Type B pancreatic cell (in vitro differentiated cells): ENCODE measurements around the gene PPP1R12A. TPM values are rescaled to one million over a fixed set of nuclear protein-coding genes. Genes with fewer than 3 reads are reported as not detected.

ENCODE experiments used
- DNase-seq: peaks from one replicate; pipeline ENCODE4 v3.0.0; 2021; ENCODE audit warnings: mixed read lengths; ENCODE audit not compliant: unreplicated experiment; ENCODE audit errors: extremely low spot score
- H3K27ac Mint-ChIP-seq: 2 replicates; pipeline ENCODE4 v1.8.0; 2021; ENCODE audit warnings: mild to moderate bottlenecking, mixed read lengths
- H3K27me3 Mint-ChIP-seq: 2 replicates; pipeline ENCODE4 v1.8.0; 2021; ENCODE audit warnings: mixed read lengths
- H3K36me3 Mint-ChIP-seq: 2 replicates; pipeline ENCODE4 v1.8.0; 2021; ENCODE audit warnings: mixed read lengths
- H3K4me1 Mint-ChIP-seq: one replicate; pipeline ENCODE4 v1.8.0; 2021; ENCODE audit warnings: mixed read lengths; ENCODE audit not compliant: unreplicated experiment
- H3K4me3 Mint-ChIP-seq: 2 replicates; pipeline ENCODE4 v1.8.0; 2021; ENCODE audit warnings: mild to moderate bottlenecking, mixed read lengths
- H3K9me3 Mint-ChIP-seq: 2 replicates; pipeline ENCODE4 v1.8.0; 2021; ENCODE audit warnings: mixed read lengths
- total RNA-seq: library from RNA; stranded (reverse); gene quantifications from 2 replicates; pipeline ENCODE4 v1.2.1, GENCODE V29; 2021; ENCODE audit warnings: low replicate concordance
- TF ChIP-seq, protein P1 (sequence below): fragments of 200-600 bp; sonication (generic); conservative IDR thresholded peaks from 2 replicates; pipeline ENCODE4 v1.5.0; 2021; ENCODE audit warnings: antibody characterized with exemption, mild to moderate bottlenecking

PPP1R12A gene
- total RNA-seq, 1 donor from 2014 or later = 78.2 TPM

DNA sequence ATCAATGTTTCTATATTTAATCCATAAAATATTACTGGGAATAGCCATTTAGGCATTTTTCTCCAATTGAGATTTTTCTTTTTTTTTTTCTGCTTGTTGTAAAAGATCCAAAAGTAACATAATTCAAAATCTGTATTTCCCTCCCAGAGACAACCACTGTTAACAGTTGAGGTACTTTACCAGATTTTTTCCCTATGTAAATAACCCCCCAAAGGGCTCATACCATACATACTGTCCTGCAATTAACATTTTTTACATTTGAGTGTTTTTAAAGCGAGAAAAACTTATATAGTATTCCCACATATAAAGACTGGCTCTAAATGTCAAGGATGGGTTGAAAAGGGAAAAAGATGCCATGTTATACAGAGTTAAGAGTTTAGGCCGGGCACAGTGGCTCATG lies 18.1 kb downstream of the PPP1R12A start:
- peaks cover 20% of the 10 kb centered on the region for H3K4me1 Mint-ChIP-seq
- H3K4me3 Mint-ChIP-seq = no peak overlapping the region
- no peak for DNase-seq
- peaks cover 9% of the 10 kb centered on the region for H3K36me3 Mint-ChIP-seq
- H3K27me3 Mint-ChIP-seq = no peaks in the 10 kb centered on the region
- no peak overlapping the region for H3K27ac Mint-ChIP-seq
- TF ChIP-seq, protein P1, sequence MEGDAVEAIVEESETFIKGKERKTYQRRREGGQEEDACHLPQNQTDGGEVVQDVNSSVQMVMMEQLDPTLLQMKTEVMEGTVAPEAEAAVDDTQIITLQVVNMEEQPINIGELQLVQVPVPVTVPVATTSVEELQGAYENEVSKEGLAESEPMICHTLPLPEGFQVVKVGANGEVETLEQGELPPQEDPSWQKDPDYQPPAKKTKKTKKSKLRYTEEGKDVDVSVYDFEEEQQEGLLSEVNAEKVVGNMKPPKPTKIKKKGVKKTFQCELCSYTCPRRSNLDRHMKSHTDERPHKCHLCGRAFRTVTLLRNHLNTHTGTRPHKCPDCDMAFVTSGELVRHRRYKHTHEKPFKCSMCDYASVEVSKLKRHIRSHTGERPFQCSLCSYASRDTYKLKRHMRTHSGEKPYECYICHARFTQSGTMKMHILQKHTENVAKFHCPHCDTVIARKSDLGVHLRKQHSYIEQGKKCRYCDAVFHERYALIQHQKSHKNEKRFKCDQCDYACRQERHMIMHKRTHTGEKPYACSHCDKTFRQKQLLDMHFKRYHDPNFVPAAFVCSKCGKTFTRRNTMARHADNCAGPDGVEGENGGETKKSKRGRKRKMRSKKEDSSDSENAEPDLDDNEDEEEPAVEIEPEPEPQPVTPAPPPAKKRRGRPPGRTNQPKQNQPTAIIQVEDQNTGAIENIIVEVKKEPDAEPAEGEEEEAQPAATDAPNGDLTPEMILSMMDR = no peak
- H3K9me3 Mint-ChIP-seq = no peaks in the 10 kb centered on the region

GRCh38 chr12:79911889-79912656 lies 22.8 kb downstream of the PPP1R12A start:
- H3K9me3 Mint-ChIP-seq = no peaks in the 10 kb centered on the region
- H3K4me1 Mint-ChIP-seq = peaks cover 23% of the 10 kb centered on the region
- H3K36me3 Mint-ChIP-seq = peaks cover 6% of the 10 kb centered on the region
- H3K27ac Mint-ChIP-seq = no peak overlapping the region
- H3K27me3 Mint-ChIP-seq = no peaks in the 10 kb centered on the region
- no peak overlapping the region for H3K4me3 Mint-ChIP-seq
- DNase-seq = no peak
- TF ChIP-seq, protein P1 = no peak

DNA sequence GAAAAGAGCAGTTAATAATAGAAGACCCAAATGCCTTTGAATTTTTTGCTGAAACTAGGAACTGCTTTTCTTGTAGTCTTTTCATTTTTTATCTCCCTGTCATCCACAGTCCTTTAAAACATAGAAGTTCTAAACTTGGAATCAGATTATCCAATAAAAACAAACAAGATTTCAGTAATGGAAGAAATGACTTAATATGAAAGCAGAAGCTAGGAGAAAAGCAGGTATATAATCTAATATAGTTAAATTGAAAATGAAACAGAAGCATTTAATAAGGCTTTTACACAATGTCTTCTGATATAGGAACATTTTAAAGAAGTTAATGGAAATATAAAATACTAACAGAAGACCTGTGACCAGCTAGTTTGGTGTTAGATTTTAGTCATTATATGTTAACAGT lies 26.5 kb downstream of the PPP1R12A start:
- Mint-ChIP-seq H3K4me3 (no peak overlapping the region), H3K27ac (no peak overlapping the region), H3K9me3 (no peaks in the 10 kb centered on the region), H3K4me1 (peaks cover 19% of the 10 kb centered on the region), H3K36me3 (peaks cover 2% of the 10 kb centered on the region), H3K27me3 (no peaks in the 10 kb centered on the region)
- TF ChIP-seq, protein P1 = no peak
- DNase-seq = no peak

DNA sequence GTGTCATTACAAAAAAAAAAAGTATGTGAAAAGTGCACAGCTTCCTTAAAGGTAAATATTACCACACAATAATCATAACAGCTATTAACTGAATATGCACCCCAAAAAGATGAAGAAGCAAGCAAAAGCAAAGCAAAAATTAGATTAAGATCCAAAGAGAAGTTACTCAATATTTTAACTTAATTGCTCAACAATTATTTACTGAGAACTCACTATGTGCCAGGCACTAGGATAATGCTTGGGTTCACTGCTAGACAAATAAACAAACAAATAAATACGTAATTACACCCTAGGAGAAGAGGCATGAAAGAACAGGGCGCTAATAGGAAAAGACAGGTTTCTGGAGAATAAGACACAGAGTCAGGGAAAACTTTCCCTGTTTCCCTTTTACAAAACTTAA lies 33.4 kb downstream of the PPP1R12A start:
- H3K9me3 Mint-ChIP-seq = no peaks in the 10 kb centered on the region
- TF ChIP-seq, protein P1 = no peak
- H3K36me3 Mint-ChIP-seq = peaks cover 8% of the 10 kb centered on the region
- peaks cover 16% of the 10 kb centered on the region for H3K4me1 Mint-ChIP-seq
- H3K27ac Mint-ChIP-seq = no peak overlapping the region
- DNase-seq = no peak
- H3K27me3 Mint-ChIP-seq = no peaks in the 10 kb centered on the region
- no peak overlapping the region for H3K4me3 Mint-ChIP-seq

GRCh38 chr12:79900951-79901350 lies 33.9 kb downstream of the PPP1R12A start:
- H3K4me3 Mint-ChIP-seq = no peak overlapping the region
- DNase-seq = no peak
- no peaks in the 10 kb centered on the region for H3K9me3 Mint-ChIP-seq
- H3K36me3 Mint-ChIP-seq = peaks cover 8% of the 10 kb centered on the region
- H3K27me3 Mint-ChIP-seq = no peaks in the 10 kb centered on the region
- peaks cover 16% of the 10 kb centered on the region for H3K4me1 Mint-ChIP-seq
- TF ChIP-seq, protein P1 = no peak
- H3K27ac Mint-ChIP-seq = no peak overlapping the region
